Measurements from ENCODE around the gene KLHL36. TPM values are rescaled to one million over a fixed set of nuclear protein-coding genes. Genes with fewer than 3 reads are reported as not detected.
A peak's percentile ranks its signal among the peaks of the same experiment; 100 is the strongest.

KLHL36 gene
- total RNA-seq, 1 donor from 2014 or later: 75.2 TPM

DNA sequence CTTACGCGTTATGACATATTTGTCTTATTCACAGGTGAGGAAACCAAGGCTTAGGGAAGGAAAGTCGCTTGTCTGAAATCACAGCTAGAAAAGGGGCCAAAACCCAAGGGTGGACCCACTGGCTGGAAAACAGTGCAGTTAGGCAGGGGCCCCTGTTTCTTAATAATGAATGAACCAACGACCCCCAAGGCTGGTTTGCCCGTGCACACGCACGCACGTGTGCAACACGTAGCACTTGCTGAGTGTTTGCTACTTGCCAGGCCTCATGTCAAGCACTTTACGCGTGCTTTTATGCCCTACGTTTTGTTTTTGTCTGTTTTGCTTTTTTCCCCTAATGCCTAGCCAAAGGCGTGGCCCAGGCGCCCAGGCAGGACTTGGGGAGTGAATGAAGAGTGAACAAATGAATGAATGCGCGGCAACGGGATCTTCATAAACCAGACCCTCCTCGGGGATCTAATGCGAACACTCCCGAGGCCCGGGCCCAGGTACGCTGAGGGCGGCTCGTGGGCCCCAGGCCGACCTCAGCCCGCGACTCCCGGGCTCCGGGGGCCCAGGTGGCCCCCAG, 50.9 kb downstream of the KLHL36 start:
- DNase-seq: no peak

DNA sequence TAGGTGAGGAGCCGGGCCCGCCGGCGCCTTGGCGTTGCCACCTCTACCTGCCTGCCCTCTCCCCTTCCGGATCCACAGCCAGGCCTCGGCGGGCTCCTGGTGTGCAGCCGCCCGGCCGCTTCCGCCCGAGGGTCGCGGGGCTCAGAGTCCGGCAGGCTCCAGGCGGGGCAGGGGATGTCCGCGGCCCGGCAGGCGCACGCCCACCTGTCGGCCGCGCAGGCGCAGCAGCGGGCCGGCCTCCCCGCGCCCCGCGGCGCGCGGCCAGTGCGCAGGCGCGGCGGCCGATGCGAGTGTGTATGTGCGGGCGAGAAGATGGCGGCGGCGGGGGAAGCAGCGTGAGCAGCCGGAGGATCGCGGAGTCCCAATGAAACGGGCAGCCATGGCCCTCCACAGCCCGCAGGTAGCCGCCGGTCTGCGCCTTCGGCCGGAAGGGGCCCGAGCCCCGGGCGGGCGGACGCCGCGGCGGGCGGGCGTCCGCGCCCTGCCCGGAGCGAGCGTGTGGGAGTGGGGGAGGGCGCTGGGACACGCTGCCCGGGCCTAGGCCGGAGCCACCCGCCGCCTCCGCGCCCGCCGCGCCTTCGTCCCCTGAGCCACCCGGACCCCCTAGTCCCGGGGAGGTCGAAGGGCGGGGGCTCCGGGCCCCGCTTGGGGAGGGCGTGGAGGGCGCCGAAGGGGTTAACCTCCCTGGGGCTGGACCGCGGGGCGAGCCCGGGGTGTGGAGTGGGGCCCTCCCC, 51.6 kb downstream of the KLHL36 start, which contains the start of gene USP10:
TSS of gene USP10 (plus strand) at position 289 of the 734 bp plus-strand sequence. CDS start at position 380, 91 bp downstream.
- DNase-seq: peak; percentile 67

DNA sequence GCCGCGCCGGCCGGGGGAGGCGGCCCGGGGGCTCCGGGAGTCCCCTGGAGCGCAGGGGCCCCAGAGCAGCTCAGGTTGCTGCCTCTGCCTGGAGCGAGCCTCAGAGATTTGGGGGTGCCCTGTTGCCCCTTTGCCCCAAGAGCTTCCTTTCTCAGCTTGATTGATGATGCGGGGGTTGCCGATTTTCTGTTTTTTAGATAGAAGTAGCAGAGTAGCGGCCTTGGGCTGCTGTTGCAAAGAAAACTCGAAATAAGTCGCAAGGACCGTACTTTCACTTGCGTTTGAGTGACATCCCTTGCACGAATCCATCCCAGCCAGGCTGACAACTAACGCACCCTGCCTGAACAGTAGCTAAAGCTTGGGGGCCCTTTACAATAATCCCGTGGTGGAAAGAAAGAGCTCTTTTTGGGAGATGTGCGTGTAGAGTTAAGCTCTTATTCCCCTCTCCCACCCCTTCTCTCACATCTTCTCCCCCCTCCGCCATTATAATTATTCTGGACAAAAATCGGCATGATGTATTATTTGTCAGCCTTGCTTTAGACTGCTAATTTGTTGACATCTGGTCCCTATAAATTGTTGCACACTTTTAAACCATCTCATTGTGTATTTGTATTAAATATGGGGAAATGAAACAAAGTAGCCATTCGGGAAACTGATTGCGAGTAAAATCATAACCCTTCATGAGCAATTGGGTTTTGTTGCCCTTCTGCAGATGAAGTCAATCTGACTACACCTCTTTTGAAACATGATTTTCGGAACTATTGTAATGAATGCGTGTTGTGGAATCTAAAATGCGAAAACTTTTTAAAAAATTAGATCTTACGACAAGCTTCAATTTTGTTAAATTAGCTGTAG, 52.4 kb downstream of the KLHL36 start:
- DNase-seq: peak; percentile 5

DNA sequence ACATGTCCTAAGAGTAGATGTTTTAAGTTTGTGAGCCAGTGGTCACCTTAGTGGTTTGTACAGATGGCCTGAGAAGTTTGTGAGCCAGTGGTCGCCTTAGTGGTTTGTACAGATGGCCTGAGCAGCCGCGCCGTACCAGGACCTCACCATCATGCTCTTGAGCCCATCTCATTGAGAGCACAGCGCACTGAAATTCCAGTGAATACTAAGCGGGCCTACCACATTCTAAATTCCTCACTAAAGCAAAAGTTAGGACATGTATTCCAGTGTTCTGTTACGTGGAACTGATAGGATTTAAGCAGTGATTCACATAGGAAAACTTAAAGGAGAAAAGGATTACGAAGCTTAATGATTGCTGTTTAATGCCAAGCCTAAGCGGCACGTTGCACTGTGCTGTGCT, 55.4 kb downstream of the KLHL36 start:
- no peak for DNase-seq

DNA sequence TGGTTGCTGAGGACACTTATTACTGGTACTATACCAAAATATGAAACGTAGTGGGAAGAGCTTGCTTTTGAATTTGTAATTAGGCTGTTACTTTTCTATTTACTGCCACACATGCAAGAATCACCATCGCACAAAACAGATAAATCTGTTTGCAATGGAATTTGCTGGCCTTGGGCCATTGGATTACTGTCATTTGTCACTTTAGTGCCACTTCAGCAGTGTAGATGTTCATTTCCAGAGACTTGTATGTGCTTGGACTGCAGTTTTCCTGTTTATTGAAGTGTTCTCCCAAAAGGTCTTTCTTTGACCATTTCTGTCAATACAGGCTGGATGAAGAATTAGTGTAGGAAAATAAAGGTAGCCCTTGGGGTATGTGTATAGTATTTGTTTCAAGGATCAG, 55.9 kb downstream of the KLHL36 start:
- no peak for DNase-seq

DNA sequence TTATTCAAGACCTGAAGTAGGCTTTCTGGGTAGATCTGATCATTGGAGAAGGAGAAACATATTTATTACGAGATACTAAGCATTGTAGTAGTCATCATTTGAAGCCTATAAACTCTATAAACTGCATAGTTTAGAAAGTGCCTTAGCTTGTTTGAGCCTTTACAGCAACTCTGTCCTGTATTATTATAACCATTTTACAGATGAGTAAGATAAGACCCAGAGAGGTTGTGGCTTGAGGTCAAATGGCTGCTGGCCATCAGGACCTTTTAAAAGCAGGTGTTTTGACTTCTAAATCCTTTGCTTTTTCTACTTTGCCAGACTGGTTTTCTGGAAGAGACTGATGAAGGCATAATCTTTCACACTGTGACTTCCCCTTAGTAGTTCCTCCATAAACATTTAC, 58.5 kb downstream of the KLHL36 start:
- DNase-seq: no peak

DNA sequence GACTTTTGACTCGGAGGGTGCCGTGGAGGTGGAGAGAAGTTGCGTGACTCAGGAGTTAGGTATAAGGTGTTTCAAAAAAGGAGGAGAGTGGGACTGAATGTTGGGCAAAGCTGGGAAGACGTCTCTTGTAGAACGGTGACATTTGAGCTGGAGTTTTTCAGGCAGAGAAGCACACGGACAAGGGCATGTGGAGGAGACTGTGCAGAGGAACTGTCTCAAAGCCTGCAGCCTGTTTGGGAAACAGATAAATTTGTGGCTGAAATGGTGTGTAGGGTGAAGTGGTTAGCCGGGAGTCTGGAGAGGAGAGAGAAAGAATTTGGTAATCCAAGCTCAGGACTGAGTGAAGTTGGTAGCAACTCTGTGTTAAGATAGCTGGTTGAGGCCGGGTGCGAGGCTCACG, 61.3 kb downstream of the KLHL36 start:
- no peak for DNase-seq

DNA sequence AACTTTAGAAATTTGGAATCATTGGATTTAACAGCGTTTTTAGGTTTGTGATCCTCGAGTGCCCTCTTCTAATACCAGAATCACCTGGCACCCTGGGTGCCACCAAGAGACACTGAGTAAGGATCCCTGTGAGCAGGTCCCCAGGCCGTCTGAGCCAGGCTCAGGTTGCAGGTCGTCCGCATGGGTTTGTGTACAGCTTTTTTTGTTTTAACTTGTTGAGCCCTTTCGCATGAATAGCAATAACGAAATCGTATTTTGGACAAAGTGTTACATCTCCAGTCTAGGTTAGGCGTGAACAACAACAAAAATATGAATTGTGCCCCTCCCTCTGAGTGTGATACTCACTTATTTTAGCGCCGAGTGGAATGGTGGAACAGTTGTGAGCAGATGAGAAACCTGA, 62.4 kb downstream of the KLHL36 start:
- DNase-seq: no peak

Other genes with a start within 250 kb of the KLHL36 start
- gene MEAK7, start 143.9 kb upstream of the KLHL36 start, total RNA-seq: 12.8 TPM
- gene COTL1, start 30.4 kb upstream of the KLHL36 start, total RNA-seq: 89.7 TPM
- 46.5 TPM for gene USP10, start 51.5 kb downstream of the KLHL36 start, total RNA-seq
- 2.7 TPM for gene CRISPLD2, start 171.5 kb downstream of the KLHL36 start, total RNA-seq

Data from occipital lobe (tissue), 2 donors.